ENCODE results near the gene RRP8. TPM values are rescaled to one million over a fixed set of nuclear protein-coding genes. Genes with fewer than 3 reads are reported as not detected.

The RRP8 gene
- total RNA-seq, 2 donors from 2014 or later = 17.5 to 25.7 TPM

DNA sequence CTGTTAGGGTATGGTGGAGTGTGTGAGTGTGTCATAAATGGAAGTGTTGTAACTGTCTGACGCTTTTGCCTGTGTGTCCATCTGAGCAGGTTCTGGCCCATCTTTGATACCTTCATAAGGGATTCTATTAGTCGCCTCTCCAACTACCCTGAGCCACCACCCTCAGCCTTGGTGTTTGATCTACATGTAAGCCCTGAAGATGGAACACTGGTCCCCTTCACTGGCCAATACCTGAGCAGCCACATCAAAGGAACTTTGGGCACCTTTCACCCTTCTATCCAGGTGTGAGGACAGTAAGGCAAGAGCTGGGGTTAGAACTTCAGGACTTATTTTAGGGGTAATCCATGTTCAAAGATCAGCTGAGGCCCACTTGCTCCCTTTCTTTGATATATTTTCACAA is 55.3 kb downstream of the RRP8 start:
- intact Hi-C loops (cut with DNase I) = no loop called here

GRCh38 chr11:6547177-6547576 is 56.2 kb downstream of the RRP8 start:
- intact Hi-C loops (cut with DNase I) = no loop called here
- H3K4me3 ChIP-seq = no peak overlapping the region
- DNase-seq = no peak
- H3K27ac ChIP-seq = no peak overlapping the region
- no peaks in the 10 kb centered on the region for H3K9me3 ChIP-seq
- H3K36me3 ChIP-seq = peaks cover 3% of the 10 kb centered on the region
- no peaks in the 10 kb centered on the region for H3K4me1 ChIP-seq
- no peaks in the 10 kb centered on the region for H3K27me3 ChIP-seq
- H3K9ac ChIP-seq (ENCODE audit: low read depth in 2 of 2, low read length in 2 of 2) = no peak overlapping the region
- TF ChIP-seq, protein P1, sequence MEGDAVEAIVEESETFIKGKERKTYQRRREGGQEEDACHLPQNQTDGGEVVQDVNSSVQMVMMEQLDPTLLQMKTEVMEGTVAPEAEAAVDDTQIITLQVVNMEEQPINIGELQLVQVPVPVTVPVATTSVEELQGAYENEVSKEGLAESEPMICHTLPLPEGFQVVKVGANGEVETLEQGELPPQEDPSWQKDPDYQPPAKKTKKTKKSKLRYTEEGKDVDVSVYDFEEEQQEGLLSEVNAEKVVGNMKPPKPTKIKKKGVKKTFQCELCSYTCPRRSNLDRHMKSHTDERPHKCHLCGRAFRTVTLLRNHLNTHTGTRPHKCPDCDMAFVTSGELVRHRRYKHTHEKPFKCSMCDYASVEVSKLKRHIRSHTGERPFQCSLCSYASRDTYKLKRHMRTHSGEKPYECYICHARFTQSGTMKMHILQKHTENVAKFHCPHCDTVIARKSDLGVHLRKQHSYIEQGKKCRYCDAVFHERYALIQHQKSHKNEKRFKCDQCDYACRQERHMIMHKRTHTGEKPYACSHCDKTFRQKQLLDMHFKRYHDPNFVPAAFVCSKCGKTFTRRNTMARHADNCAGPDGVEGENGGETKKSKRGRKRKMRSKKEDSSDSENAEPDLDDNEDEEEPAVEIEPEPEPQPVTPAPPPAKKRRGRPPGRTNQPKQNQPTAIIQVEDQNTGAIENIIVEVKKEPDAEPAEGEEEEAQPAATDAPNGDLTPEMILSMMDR (IDR thresholded peaks at IDR 0.05) = no peak

More for the DNA sequence above, 55.3 kb downstream of the RRP8 start:
- H3K4me1 ChIP-seq = no peaks in the 10 kb centered on the region
- H3K4me3 ChIP-seq = no peak overlapping the region
- DNase-seq = no peak
- H3K36me3 ChIP-seq = peaks cover 3% of the 10 kb centered on the region
- TF ChIP-seq, protein P1 (IDR thresholded peaks at IDR 0.05) = no peak
- no peaks in the 10 kb centered on the region for H3K27me3 ChIP-seq
- H3K9me3 ChIP-seq = no peaks in the 10 kb centered on the region
- H3K9ac ChIP-seq (ENCODE audit: low read depth in 2 of 2, low read length in 2 of 2) = no peak overlapping the region
- no peak overlapping the region for H3K27ac ChIP-seq

- H3K36me3 ChIP-seq = peaks cover 3% of the 10 kb centered on the region
- no peaks in the 10 kb centered on the region for H3K4me1 ChIP-seq
- no peaks in the 10 kb centered on the region for H3K9me3 ChIP-seq
- no peak overlapping the region for H3K27ac ChIP-seq
- no peak overlapping the region for H3K4me3 ChIP-seq
- H3K27me3 ChIP-seq = no peaks in the 10 kb centered on the region
- DNase-seq = no peak
- H3K9ac ChIP-seq (ENCODE audit: low read depth in 2 of 2, low read length in 2 of 2) = no peak overlapping the region
- intact Hi-C loops (cut with DNase I) = no loop called here
- TF ChIP-seq, protein P1 (IDR thresholded peaks at IDR 0.05) = no peak
Measured at GRCh38 chr11:6546735-6547134, 56.7 kb downstream of the RRP8 start.

DNA sequence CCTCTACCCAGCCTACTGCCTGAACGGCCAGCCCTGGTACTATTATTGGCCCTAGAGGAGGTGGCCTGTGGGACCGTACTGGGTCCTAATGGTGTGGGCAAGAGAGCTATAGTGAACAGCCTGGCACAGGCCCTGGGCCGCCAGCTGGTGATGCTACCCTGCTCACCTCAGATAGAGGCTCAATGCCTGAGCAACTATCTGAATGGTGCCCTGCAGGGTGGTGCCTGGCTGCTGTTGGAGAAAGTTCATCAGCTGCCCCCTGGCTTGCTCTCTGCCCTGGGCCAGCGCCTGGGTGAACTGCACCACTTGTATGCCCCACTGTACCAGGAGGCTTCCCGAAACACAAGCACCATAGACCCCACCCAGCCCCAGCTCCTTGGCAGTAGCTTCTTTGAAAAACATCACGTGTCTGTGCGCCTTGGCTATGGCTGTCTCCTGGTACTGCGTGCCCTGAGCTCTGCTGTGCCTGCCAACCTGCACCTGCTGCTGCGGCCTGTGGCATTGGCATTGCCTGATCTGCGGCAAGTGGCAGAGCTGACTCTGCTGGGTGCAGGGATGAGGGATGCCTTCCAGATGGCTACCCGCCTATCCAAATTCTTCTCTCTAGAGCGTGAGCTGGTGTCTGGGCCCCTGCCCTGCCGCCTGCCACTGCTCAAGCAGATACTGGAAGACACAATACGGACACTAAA is 57.4 kb downstream of the RRP8 start:
- TF ChIP-seq, protein P1 (IDR thresholded peaks at IDR 0.05) = no peak
- no peak overlapping the region for H3K4me3 ChIP-seq
- no peaks in the 10 kb centered on the region for H3K27me3 ChIP-seq
- H3K9ac ChIP-seq (ENCODE audit: low read depth in 2 of 2, low read length in 2 of 2) = no peak overlapping the region
- intact Hi-C loops (cut with DNase I) = no loop called here
- no peaks in the 10 kb centered on the region for H3K9me3 ChIP-seq
- no peaks in the 10 kb centered on the region for H3K4me1 ChIP-seq
- no peak for DNase-seq
- H3K27ac ChIP-seq = no peak overlapping the region
- peaks cover 3% of the 10 kb centered on the region for H3K36me3 ChIP-seq

Other genes with a start within 250 kb of the RRP8 start
- 10 to 100 TPM; 49.3 to 57.1 TPM for gene SMPD1, start 213.1 kb downstream of the RRP8 start, total RNA-seq
- 10 to 100 TPM in 1 of 2 donors, 1 to 10 TPM in 1; 6.6 to 10.2 TPM for gene APBB1, start 184.5 kb downstream of the RRP8 start, total RNA-seq
- gene HPX, start 162.6 kb downstream of the RRP8 start, total RNA-seq = 1 to 10 TPM; 1.8 to 5.3 TPM
- gene TRIM3, start 129.7 kb downstream of the RRP8 start, total RNA-seq = 10 to 100 TPM; 30.0 to 59.0 TPM
- gene ARFIP2, start 122.3 kb downstream of the RRP8 start, total RNA-seq = 10 to 100 TPM; 76.9 to 87.3 TPM
- gene TIMM10B, start 122.1 kb downstream of the RRP8 start, total RNA-seq = 10 to 100 TPM; 48.0 TPM
- gene DNHD1, start 106.3 kb downstream of the RRP8 start, total RNA-seq = 10 to 100 TPM in 1 of 2 donors, 1 to 10 TPM in 1; 7.4 to 11.8 TPM
- 100 to 1,000 TPM; 115 to 157 TPM for gene ILK, start 158 bp upstream of the RRP8 start, total RNA-seq
- 100 to 1,000 TPM; 123 to 142 TPM for gene TAF10, start 8.6 kb upstream of the RRP8 start, total RNA-seq
- gene TPP1, start 15.8 kb upstream of the RRP8 start, total RNA-seq = 100 to 1,000 TPM in 1 of 2 donors, 10 to 100 TPM in 1; 83.4 to 123 TPM
- gene DCHS1, start 52.2 kb upstream of the RRP8 start, total RNA-seq = 1 to 10 TPM; 4.7 to 8.3 TPM
- 10 to 100 TPM; 34.6 to 75.1 TPM for gene MRPL17, start 79.7 kb upstream of the RRP8 start, total RNA-seq
- gene OR2AG2, start 168.4 kb upstream of the RRP8 start, total RNA-seq = under 1 TPM in 1 of 2 donors, not detected in 1; 0.47 TPM
- gene OR2AG1, start 179.4 kb upstream of the RRP8 start, total RNA-seq = not detected
- gene OR6A2, start 196.1 kb upstream of the RRP8 start, total RNA-seq = under 1 TPM in 1 of 2 donors, not detected in 1; 0.59 TPM
- gene OR10A5, start 242.1 kb upstream of the RRP8 start, total RNA-seq = not detected